ENCODE measurements around the gene ATIC.
"Not testable (repeated sequence)": the region's sequence is repeated elsewhere in the genome, so short reads cannot be mapped to it uniquely, and the experiment has no call there.

Gene ATIC

DNA sequence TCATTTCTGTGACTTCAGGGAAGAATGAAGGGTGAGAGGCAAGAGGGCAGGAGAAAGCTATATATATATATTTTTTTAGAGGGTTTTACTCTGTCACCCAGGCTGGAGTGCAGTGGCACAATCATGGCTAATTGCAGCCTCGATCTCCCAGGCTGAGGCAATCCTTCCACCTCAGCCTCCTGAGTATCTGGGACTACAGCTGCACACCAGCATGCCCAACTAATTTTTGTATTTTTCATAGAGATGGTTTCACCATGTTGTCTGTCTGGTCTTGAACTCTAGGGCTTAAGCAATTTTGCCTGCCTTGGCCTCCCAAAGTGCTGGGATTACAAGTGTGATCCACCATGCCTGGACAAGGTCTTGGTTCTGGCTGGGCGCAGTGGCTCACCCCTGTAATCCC, 3.4 kb downstream of the ATIC start:
- DNase-seq (ENCODE audit: low read depth), result no peak

DNA sequence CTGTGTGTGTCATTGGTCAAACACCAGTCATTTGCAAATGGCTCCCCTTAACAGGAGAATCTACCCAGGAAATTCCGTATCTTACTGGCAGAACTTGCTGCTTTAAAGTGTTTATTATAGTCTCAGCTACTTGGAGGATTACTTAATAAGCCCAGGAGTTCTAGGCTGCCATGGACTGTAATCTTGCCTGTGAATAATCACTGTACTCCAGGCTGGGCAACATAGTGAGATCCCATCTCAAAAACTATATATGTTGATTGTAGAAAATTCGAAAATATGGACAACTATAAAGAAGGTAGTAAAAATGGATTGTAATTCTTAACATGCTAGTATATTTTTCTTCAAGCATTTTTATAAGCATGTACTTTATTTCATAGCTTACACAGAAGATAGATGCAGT, 4.5 kb downstream of the ATIC start:
- no peak for DNase-seq (ENCODE audit: low read depth)

DNA sequence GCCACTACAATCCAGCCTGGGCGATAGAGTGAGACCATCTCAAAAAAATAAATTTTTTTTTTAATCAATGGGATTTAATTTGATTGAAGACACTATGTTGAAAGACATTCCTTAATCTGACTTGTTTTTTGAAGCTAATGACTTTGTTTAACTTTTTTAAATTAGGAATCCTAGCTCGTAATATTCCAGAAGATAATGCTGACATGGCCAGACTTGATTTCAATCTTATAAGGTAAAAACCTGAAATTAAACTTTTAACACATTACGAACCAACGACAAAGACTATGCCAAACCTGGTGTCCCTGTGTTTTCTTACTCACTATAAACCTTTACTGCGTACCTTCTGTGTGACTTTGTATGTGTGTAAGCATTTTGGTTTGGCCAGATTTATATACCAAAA, 7.6 kb downstream of the ATIC start:
- no peak for DNase-seq (ENCODE audit: low read depth)

DNA sequence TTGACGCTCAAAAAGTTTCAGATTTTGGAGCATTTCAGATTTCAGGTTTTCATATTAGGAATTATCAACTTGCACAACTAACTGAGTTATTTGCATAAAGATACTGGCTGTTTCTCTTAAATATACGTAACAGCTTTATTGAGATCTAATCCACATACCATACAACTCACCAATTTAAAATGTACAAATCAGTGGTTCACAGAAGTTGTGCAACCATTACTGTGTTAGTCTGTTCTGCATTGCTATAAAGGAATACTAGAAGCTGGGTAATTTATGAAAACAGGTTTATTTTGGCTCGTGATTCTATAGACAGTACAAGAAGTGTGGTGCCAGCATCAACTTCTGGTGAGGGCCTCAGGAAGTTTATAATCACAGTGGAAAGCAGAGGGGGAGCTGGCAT, 8.2 kb downstream of the ATIC start:
- DNase-seq (ENCODE audit: low read depth), result no peak

DNA sequence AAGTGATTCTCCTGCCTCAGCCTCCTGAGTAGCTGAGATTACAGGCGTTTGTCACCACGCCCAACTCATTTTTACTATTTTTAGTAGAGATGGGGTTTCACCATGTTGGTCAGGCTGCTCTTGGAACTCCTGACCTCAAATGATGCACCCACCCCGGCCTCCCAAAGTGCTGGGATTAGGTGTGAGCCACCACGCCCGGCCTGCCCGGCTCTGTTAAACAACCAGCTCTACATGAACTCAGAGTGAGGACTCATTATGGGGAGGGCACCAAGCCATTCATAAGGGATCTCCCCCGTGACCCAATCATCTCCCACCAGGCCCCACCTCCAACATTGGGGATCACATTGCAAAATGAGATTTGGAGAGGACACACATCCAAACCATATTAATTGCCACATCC, 8.8 kb downstream of the ATIC start:
- no peak for DNase-seq (ENCODE audit: low read depth)

DNA sequence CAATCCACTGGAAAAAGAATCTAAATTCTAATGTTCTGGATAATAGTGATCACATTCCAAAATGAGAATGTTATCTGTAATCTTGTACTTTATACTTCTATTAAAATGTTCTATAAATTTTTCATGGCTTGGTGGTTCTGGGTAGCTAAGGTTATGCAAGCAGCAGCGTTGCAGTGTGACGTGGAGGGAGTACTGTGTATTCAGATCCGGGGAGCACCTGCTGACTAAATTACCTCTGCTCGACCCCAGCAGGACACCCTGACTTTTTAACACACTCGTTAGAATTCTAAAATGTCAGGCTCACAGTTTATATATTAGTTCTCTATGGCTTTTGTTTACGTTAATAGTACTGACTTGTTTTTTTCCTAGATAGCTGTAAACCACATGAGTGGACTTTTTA, 13.0 kb downstream of the ATIC start:
- DNase-seq (ENCODE audit: low read depth), result no peak

DNA sequence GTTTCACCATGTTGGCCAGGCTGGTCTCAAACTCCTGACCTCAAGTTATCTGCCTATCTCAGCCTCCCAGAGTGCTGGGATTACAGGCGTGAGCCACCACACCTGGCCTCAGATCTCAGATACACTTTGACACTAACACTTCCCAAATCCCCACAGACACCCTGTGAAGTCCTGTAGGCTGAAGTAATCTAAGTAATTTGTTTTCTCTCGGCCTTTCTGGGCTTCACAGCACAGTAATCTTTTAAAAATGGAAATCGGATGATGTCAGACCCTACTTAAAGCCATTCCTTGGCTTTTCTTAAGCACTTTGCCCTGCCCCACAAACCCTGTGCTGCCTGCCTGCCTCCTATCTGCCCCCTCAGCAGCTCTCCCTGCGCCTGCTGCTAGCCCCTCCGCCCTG, 16.2 kb downstream of the ATIC start:
- no peak for DNase-seq (ENCODE audit: low read depth)

DNA sequence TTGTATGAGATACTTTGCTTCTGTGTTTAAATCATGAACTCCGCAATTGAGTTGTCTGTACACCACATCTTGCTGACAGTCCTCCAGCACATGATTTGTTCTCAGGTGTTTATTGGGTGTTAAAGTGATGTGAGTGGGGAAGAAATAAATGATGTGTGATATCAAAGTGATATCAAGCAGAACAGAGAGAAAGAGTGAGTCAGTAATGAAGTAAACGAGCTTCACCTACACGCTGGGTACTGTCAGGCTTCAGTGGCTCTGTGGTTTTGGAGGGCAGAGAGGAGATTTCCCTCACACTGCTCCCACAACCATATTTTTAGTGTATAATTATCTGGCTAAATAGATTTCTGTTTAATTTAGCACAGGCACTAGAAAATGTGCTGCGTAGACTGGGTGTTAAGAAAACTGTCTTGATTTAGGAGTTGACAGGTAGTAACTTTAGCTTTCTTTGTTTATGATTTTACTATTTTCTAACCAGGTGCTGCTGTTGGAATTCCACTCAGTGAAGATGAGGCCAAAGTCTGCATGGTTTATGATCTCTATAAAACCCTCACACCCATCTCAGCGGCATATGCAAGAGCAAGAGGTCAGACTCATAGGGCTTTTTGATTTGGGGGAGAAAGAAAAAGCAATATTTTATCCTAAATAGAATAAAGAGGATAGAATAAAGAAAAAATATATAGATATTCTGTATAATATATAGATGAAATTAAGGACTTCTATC, 21.2 kb downstream of the ATIC start:
- DNase-seq (ENCODE audit: low read depth), result no peak

DNA sequence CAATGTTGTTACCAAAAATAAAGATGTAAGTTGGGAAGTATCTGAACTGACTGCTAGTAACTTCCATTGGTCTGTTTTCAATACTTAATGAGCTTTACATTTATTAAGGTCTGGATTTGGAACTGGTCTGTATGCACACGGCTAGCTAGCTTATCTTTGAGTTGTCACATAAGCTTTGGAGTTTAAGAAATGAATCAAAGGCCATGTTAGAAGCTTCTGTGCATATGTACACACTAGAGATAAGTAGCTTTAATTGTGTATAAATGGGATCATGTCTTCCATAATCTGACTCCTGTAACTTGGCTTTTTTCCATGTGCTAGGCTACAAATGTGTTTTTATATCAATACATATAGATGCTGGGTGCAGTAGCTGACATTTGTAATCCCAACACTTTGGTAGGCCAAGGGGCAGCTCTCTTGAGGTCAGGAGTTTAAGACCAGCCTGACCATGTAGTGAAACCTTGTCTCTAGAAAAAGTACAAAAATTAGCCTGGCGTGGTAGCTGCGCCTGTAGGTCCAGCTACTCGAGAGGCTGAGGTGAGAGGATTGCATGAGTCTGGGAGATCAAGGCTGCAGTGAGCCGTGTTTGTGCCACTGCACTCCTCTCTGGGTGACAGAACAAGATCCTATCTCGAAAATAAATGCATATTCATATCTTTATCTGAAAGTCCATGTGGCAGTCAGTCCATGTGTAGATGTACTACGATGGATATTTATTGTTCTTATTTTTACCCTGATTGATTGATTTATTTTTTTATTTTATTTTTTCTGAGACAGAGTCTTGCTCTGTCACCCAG, 27.2 kb downstream of the ATIC start:
- DNase-seq (ENCODE audit: low read depth), result no peak

DNA sequence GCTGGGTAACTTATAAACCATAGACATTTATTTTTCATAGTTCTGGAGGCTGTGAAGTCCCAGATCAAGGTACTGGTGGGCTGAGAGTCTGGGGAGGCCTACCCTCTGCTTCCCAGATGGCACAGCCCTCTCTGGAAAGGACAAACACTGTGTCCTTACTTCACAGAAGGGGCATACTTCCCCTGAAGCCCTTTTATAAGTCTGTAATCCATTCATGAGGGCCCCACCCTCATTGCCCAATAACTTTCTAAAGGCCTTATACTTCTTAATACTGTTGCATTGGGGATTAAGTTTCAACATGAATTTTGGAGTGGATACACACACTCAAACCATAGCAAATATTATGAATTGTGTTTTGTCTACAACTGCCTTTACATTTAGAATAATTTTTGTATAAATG, 36.0 kb downstream of the ATIC start:
- no peak for DNase-seq (ENCODE audit: low read depth)

DNA sequence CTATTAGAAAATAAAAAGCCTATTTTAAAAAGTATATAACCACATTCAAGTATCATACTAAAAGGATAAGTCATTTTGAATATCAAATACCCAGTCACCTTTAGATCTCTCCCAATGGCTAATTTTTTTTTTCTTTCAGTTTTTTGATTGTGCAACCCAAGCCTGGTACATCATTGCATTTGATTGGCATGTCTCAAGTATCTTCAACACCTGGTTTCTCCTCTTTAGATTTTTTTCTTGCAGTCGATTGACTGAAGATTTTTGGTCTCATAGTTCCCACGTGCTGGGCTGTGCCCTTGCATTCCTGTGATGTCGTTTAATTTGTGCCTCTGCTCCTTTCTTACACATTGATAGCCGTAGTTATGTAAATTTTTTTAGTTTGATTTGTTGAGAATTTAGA, 40.7 kb downstream of the ATIC start:
- no peak for DNase-seq (ENCODE audit: low read depth)

DNA sequence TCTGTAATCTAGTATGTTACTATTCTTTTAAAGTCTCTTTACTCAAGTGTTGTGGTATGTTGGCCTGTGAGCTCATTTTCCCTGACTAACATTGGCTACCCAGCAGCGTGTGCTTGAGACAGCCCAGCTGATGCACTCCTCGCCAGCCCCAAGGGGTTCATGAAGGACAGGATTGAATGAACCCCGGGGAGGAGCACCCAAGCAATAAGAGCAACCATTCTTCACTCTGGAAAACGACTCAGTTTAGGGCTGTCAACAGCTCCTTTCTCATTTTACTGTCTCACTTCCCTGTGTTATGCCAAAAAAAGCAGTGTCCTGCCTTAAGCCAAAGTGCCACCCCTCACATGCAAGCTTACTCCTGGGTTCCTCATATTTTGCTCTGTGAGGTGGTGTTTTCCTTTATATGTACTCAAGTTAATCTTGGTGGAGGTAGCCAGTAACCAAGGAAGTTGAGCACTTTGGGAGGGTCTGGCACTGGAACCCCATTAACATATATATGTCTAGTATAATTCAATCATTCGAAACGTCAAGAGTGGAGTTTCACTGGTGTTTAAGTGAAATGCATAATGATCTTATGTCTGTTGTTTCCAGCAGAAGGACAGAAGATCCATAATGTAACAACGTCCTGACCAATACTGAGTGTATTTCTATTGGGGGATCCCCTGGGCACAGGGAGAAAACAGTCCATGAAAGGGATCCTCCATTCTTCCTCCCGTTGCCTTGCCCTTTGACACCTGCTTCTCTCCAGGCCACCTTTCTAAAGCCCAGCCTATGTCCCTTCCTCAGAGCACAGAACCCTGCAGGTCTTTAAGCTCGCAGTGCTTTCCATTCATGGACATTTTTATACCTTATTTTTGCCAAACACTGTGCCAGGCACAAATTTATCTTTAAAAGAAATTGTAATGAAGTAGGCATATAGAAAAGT, 43.2 kb downstream of the ATIC start:
- no peak for DNase-seq (ENCODE audit: low read depth)

DNA sequence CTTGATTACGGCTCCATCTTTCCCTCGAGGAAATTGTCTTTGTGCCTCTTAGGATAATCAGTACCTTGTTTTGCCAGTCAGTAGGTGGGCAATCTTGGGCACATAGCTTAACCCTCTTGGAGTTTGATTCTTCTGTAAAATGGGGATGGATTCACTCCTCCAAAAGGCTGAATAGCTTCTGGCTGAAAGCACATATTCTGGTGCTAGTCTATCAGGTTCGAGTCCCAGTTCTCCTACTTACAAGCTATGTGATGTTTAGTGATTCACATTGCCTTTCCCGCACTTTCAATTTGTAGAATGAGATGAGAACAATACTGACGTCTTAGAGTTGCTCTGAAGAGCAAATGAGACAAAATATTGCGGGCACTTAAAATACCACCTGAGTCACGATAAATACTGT, 43.9 kb downstream of the ATIC start:
- DNase-seq (ENCODE audit: low read depth), result no peak

DNA sequence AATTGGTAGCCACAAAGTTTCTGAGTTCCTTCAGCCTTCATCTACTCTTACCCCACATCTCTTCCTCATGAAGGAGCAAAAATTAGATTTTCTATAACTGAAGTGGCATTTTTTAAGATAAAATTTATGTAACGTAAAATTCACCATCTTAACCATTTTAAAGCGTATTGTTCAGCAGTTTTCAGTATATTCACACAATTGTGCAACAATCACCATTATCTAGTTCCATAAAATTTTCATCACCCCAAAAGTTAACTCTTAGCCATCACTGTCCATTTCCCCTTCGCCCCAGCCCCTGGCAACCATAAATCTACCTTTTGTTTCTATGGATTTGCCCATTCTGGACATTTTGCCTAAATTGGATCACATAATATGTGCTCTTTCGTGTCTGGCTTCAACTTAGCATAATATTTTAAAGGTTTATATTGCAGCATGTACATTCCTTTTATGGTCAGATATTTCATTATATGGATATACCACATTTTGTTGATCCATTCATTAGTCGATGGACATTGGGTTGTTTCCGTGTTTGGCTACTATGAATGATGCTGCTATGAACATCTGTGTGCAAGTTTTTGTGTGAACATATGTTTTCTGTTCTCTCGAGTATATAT, 44.6 kb downstream of the ATIC start:
- DNase-seq (ENCODE audit: low read depth), result no peak

DNA sequence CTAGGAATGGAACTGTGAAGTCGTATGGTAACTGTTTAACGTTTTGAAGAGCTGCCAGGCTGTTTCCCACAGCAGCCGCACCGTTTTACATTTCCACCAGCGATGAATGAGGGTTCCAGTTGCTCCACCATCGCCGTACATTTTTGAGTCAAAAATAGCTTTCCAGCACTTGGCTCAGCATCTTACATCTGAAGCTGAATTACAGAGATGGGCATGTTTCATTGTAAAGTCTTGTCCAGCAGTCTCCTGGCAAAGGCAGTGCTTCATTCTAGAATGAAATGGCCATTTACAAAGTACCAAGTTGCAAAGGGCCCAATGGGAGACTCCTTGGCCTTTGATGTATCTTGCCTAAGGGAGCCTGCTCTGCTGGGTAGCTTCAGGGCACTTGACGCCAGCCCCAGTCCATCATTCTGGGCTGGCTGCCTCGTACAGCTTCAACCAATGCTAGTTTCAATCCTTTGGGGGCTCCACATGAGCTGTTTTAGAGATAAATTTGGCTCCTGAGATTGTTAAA, 45.1 kb downstream of the ATIC start:
- DNase-seq (ENCODE audit: low read depth), result no peak

DNA sequence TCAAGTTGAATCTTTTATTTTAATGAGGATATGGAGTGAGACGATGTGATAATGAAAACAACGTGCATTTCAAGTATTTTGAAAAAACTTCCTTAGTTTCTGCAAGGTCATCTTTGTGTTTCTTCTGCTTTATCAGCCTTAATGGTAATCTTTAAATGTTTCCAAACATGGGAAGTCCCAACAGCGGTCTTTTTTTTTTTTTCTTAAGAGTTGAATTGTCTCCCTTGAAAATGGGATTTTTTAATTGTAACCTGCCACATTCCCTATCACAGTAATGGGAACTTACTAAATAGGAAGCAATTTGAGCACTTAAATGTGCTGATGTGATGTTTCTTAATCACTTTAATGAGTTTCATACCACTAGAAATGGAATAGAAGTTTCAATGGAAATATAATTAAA, 45.8 kb downstream of the ATIC start:
- no peak for DNase-seq (ENCODE audit: low read depth)

DNA sequence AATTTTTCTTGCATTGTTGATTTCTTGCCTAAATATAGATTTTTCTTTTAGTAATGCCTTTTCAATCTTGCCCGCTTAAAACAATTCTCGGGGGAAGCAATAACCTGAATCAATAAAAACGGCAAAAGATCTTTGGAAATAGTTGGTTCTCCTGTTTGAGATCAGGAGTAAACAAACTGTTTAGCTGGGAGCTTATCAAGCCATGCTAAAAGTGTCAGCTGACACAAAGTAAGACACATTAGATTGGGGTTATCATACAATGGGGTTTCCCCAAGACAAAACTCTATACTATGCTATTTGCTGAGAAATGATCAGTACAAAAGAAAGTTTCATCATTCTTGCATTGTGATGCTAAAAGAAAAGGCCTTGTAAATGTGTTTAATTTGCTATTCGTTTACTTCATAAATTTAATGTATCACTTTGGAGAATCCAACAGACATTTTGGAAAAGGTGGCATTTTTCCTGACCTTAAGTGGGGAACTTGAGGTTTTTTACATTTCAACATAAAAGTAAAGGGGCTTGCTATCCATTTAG, 46.5 kb downstream of the ATIC start:
- DNase-seq (ENCODE audit: low read depth), result no peak

DNA sequence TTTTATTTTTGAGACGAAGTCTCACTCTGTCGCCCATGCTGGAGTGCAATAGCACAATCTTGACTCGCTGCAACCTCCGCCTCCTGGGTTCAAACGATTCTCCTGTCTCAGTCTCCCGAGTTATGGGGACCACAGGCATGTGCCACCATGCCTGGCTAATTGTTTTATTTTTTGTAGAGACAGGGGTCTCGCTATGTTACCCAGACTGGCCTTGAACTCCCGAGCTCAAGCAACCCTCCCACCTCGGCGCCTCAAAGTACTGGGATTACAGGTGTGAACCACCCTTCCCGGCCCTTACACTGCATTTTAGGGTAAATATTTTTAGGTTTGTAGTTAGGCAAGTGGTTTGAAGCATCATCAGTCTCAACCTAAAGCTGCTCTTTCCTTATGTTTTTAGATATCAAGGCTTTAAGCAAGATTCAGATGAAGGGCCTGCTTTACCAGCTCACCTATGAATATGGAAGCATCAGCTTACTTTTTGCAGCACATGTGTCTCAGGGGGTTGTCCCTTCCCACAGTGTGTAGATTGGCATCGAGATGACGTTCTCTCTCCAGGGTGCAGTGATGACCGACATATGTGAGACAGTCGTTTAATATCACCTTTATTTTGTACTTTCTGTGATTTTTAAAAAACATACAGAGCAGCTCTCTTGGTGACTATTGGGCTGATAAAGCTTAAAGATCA, 47.2 kb downstream of the ATIC start:
- DNase-seq (ENCODE audit: low read depth), result no peak

DNA sequence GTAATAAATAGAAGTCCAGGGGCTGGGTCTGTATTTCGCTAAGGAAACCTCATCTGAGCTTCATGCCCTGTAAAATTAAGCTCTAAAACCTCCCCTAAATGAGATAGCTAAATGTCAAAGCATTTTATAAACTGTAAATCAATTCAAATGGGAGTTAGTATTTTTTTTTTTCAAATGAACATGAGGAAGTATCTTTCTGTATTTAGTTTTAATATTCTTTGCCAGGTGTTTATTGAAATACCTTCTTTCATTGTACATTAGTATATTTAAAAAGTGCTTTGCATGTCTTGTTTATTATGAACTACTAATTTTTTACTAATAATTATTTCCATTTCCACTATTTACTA, 47.7 kb downstream of the ATIC start:
- DNase-seq (ENCODE audit: low read depth), result no peak

DNA sequence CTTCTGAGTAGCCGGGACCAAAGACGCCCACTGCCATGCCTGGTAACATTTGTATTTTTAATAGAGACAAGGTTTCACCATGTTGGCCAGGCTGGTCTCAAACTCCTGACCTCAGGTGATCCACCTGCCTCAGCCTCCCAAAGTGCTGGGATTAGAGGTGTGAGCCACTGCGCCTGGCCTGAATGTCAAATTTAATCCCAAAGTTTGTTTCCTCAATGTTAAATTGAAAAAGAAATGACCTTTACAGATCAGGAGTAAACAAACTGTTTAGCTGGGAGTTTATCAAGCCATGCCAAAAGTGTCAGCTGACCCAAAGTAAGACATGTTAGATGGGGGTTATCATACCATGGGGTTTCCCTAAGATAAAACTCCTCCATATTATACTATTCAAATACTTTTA, 48.2 kb downstream of the ATIC start:
- not testable (repeated sequence) for DNase-seq (ENCODE audit: low read depth)

DNA sequence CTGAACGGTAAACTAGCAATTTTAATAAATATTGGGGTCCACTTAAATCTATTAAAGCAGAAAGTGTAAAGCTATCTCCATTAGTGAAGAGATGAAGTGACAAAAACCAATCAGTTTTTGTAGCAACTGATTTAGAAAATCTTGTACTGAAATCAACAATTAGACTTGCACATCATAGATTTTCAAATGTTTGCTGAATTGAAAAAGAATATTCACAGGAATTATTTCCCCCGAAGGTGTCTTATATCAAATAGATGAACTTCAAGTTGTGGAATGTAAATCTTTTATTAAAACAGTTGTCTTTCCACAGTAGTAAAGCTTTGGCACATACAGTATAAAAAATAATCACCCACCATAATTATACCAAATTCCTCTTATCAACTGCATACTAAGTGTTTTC, 48.7 kb downstream of the ATIC start:
- DNase-seq (ENCODE audit: low read depth), result no peak

Measured in stimulated activated CD8-positive, alpha-beta memory T cell treated with anti-CD3 and anti-CD28 coated beads, Interleukin-12 subunit alpha, Interleukin-12 subunit beta, amount 100 ng/mL, for 1 hour (primary cell).